Measurements from ENCODE around the gene COA4.

COA4 gene

DNA sequence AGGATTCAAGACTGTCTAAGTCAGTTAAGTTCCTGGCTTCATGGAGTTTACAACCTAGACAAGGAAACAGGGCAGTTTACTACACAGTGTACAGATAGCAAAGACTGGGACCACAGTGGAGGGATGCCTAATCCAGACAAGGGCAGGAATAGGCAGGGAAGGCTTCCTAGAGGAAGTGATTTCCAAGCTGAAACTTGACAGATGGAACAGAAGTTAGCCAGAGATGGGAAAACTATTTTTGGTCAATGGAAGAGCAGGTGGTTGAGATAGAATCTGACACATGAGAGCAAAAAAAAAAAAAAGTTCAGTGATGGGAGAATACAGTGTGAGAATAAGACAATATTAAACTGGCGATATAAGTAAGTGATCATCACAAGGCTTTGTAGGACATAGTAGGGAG lies 1.3 kb downstream of the COA4 start:
- Histone ChIP-seq H3K27me3 (replicated peaks; ENCODE audit: control insufficient read depth, insufficient read depth, low read length) (no peaks in the 10 kb centered on the region), H3K36me3 (ENCODE audit: control insufficient read depth, insufficient read depth, low read length) (peaks cover 2% of the 10 kb centered on the region), H3K4me3 (replicated peaks; ENCODE audit: low read depth, low read length) (peak overlapping the region; percentile 91)
- no peak for DNase-seq (ENCODE audit: extremely low read depth, insufficient read length)
- TF ChIP-seq, protein P1, sequence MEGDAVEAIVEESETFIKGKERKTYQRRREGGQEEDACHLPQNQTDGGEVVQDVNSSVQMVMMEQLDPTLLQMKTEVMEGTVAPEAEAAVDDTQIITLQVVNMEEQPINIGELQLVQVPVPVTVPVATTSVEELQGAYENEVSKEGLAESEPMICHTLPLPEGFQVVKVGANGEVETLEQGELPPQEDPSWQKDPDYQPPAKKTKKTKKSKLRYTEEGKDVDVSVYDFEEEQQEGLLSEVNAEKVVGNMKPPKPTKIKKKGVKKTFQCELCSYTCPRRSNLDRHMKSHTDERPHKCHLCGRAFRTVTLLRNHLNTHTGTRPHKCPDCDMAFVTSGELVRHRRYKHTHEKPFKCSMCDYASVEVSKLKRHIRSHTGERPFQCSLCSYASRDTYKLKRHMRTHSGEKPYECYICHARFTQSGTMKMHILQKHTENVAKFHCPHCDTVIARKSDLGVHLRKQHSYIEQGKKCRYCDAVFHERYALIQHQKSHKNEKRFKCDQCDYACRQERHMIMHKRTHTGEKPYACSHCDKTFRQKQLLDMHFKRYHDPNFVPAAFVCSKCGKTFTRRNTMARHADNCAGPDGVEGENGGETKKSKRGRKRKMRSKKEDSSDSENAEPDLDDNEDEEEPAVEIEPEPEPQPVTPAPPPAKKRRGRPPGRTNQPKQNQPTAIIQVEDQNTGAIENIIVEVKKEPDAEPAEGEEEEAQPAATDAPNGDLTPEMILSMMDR (IDR thresholded peaks at IDR 0.05; ENCODE audit: insufficient read depth, low read length, poor library complexity, severe bottlenecking) = no peak

DNA sequence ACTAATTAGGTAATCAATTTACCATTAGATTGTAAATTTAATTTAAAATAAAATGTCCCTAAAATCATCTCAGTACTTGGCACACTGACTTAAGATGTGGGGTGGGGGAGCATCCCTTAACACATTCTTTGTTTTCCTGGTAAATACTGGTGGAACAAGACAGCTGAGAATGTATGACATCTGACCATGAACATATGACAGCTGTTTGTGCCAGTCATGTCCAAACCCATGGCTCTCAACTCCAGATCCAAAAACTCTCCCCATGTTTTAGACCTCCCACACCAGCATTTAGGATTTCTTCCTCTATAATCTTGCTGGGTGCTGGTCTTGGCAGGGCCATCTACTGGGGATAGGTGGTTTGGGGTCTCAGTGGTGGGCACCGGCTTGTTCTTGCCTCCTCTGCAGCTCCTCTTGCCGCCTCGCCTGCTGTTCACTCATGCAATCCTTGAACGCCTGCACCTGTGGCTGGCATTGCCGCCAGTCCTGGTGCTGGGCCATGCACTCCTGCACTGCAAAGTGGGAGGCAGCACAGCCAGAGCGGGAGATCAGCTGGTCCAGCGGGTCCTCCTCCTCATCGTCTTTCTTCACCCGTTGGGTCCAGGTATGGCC lies 3.8 kb downstream of the COA4 start:
- no peaks in the 10 kb centered on the region; the same call in 1 of the 2 replicates for H3K36me3 ChIP-seq (ENCODE audit: control insufficient read depth, insufficient read depth, low read length)
- TF ChIP-seq, protein P1 (IDR thresholded peaks at IDR 0.05; ENCODE audit: insufficient read depth, low read length, poor library complexity, severe bottlenecking) = no peak
- H3K4me3 ChIP-seq (replicated peaks; ENCODE audit: low read depth, low read length) = no peak overlapping the region
- DNase-seq (ENCODE audit: extremely low read depth, insufficient read length) = no peak
- no peaks in the 10 kb centered on the region for H3K27me3 ChIP-seq (replicated peaks; ENCODE audit: control insufficient read depth, insufficient read depth, low read length)

DNA sequence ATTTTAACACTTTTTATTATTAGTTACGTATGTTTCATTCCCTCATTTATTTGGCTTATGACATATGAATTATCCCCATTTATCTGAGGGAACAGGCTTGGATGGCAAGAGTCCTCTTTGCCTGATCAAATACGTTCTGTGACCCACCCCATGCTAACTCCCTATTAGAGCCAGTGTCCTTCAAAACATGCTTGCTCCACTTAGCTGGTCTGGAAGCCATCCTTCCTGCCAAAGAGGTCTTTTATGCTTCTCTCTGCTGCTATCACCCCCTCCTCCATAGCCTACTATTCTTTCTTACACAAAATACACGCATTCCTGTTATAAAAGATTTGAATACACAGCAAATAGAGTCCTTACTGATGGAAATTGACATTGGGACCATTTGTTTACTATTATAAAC lies 6.4 kb downstream of the COA4 start:
- no peak for DNase-seq (ENCODE audit: extremely low read depth, insufficient read length)
- TF ChIP-seq, protein P1 (IDR thresholded peaks at IDR 0.05; ENCODE audit: insufficient read depth, low read length, poor library complexity, severe bottlenecking) = no peak
- H3K36me3 ChIP-seq (ENCODE audit: control insufficient read depth, insufficient read depth, low read length) = no peaks in the 10 kb centered on the region; the same call in 1 of the 2 replicates

DNA sequence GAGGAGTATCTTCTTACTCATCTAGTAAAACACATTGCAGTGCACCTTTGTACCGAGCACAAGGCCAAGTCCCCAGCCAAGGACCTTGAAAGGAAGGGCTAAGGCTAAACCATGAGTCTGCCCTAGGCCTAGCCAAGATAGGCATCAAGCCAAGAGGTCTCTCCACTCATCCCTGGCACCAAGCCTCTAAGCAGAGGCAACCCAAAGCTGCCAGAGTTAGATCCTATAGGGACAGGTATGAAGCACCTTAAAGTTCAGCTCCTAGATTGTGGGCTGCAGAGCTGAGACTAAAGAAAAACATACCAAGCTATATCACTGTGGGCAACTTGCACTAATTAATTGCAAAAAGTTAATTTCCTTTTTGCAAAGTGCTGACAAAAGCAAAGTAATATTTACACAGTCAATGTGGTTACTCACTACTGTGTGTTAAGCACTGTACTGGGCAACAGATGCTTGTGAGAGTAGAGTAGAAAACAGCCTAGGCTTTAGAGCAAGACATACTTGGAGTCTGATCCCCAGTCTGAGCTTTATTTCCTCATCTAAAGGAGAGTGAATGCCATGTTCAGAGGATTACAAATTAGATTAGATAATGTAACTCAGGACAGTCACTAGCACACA lies 7.2 kb downstream of the COA4 start:
- H3K36me3 ChIP-seq (ENCODE audit: control insufficient read depth, insufficient read depth, low read length) = no peaks in the 10 kb centered on the region; the same call in 1 of the 2 replicates

More for the DNA sequence above, 6.4 kb downstream of the COA4 start:
- no peak overlapping the region for H3K4me3 ChIP-seq (replicated peaks; ENCODE audit: low read depth, low read length)
- H3K27me3 ChIP-seq (replicated peaks; ENCODE audit: control insufficient read depth, insufficient read depth, low read length) = no peaks in the 10 kb centered on the region

DNA sequence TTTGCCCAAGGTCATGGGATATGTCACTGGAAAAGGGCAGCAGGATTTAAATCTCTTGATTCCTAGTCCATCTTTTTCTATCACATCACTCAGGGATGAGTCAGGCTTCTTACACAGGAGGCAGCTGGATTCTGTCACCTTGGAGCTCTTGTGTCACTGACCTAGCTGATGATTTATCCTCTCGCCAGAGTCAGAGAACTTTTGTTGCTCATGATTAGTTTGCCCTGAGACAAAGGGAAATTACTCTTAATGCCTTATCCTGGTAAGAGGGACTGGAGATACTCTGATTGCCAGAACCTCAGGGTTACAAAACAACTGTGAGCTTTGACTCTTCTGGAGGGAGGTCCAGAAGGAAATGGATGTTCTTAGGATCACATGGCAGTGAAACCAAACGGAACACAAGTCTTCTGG lies 10.1 kb downstream of the COA4 start:
- H3K27me3 ChIP-seq (replicated peaks; ENCODE audit: control insufficient read depth, insufficient read depth, low read length) = no peaks in the 10 kb centered on the region
- no peak overlapping the region for H3K4me3 ChIP-seq (replicated peaks; ENCODE audit: low read depth, low read length)
- no peaks in the 10 kb centered on the region; the same call in 1 of the 2 replicates for H3K36me3 ChIP-seq (ENCODE audit: control insufficient read depth, insufficient read depth, low read length)
- TF ChIP-seq, protein P1 (IDR thresholded peaks at IDR 0.05; ENCODE audit: insufficient read depth, low read length, poor library complexity, severe bottlenecking) = no peak
- no peak for DNase-seq (ENCODE audit: extremely low read depth, insufficient read length)

More for the DNA sequence above, 7.2 kb downstream of the COA4 start:
- TF ChIP-seq, protein P1 (IDR thresholded peaks at IDR 0.05; ENCODE audit: insufficient read depth, low read length, poor library complexity, severe bottlenecking) = no peak
- no peak for DNase-seq (ENCODE audit: extremely low read depth, insufficient read length)
- Histone ChIP-seq H3K4me3 (replicated peaks; ENCODE audit: low read depth, low read length) (no peak overlapping the region), H3K27me3 (replicated peaks; ENCODE audit: control insufficient read depth, insufficient read depth, low read length) (no peaks in the 10 kb centered on the region)

All from GM06990 (cell line).